GM12865 (cell line): ENCODE data around the gene TMIGD3.
A peak's percentile ranks its signal among the peaks of the same experiment; 100 is the strongest.

Source experiments
- DNase-seq: peaks from one replicate; pipeline ENCODE4 v3.0.0; 2010; ENCODE audit warnings: low read depth
- H3K4me3 ChIP-seq: 2 replicates; pipeline ENCODE4 v1.5.1; 2011; ENCODE audit warnings: mild to moderate bottlenecking, low read depth, low read length, control low read depth
- CTCF ChIP-seq: IDR thresholded peaks from 2 replicates; pipeline ENCODE4 v1.5.1; 2011; ENCODE audit warnings: low read length, control low read depth, low read depth, inconsistent platforms; ENCODE audit not compliant: insufficient read depth; ENCODE audit errors: missing control alignments

The TMIGD3 gene

GRCh38 chr1:111462370-111463028 lies 40.9 kb downstream of the TMIGD3 start:
- no peak for TF ChIP-seq CTCF
- no peak overlapping the region for H3K4me3 ChIP-seq
- DNase-seq, result no peak

GRCh38 chr1:111461765-111462164 lies 41.7 kb downstream of the TMIGD3 start:
- no peak for DNase-seq
- H3K4me3 ChIP-seq, result no peak overlapping the region
- no peak for TF ChIP-seq CTCF

GRCh38 chr1:111455642-111456031 lies 47.8 kb downstream of the TMIGD3 start:
- DNase-seq, result no peak
- H3K4me3 ChIP-seq, result no peak overlapping the region
- TF ChIP-seq CTCF, result no peak

- DNase-seq, result peak; percentile 61
- no peak overlapping the region for H3K4me3 ChIP-seq
- TF ChIP-seq CTCF, result no peak
Observed at GRCh38 chr1:111454859-111455641, 48.4 kb downstream of the TMIGD3 start.

DNA sequence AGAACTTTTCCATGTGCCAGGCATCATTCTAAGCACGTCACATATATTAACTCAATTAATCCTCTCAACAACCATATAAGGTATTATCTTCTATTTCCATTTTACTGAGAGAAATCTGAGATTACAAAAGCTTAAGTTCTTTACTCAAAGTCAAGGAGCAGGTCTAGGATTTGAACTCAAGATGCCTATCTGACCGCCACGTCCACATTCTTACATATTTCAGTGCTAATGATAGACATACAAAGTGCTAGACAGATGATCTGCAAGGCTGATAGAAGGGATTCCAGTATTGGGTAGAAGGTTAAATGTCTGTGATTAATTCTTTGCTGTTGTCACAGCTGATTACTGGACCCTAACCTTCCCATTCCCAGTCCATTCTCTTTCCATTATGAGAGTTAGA lies 49.7 kb downstream of the TMIGD3 start:
- DNase-seq, result no peak
- H3K4me3 ChIP-seq, result no peak overlapping the region
- no peak for TF ChIP-seq CTCF

GRCh38 chr1:111452581-111452980 lies 50.9 kb downstream of the TMIGD3 start:
- DNase-seq, result no peak
- H3K4me3 ChIP-seq, result no peak overlapping the region
- no peak for TF ChIP-seq CTCF

GRCh38 chr1:111450185-111450584 lies 53.2 kb downstream of the TMIGD3 start:
- DNase-seq, result no peak
- peak overlapping the region; percentile 85 for H3K4me3 ChIP-seq
- TF ChIP-seq CTCF, result no peak
